Tibial nerve (tissue), 4 donors: ENCODE results near the gene FAM120B. TPM values are rescaled to one million over a fixed set of nuclear protein-coding genes. Genes with fewer than 3 reads are reported as not detected.

Source experiments
- DNase-seq, 2 donors: peaks; one replicate each; pipeline ENCODE4 v3.0.0-alpha.2; 2019; ENCODE audit warnings: low spot score in 2 of 2
- H3K27ac ChIP-seq, 4 donors: fragments of 200-600 bp; sonication (generic) in 3 of 4; one replicate each; pipeline ENCODE4 v1.5.1; 2017 to 2019; ENCODE audit warnings: mild to moderate bottlenecking in 1 of 4
- H3K27me3 ChIP-seq, 2 donors: fragments of 200-600 bp; sonication (generic) in 1 of 2; one replicate each; pipeline versions ENCODE4 v1.5.1 to v1.6.0; 2017 to 2019
- H3K36me3 ChIP-seq, 3 donors: fragments of 200-600 bp; sonication (generic); one replicate each; pipeline ENCODE4 v1.5.1; 2018 to 2019
- H3K4me1 ChIP-seq, 4 donors: fragments of 200-600 bp; sonication (generic) in 3 of 4; one replicate each; pipeline ENCODE4 v1.5.1; 2017 to 2019
- H3K4me3 ChIP-seq, 4 donors: fragments of 200-600 bp; sonication (generic) in 3 of 4; one replicate each; pipeline ENCODE4 v1.5.1; 2017 to 2019; ENCODE audit warnings: mild to moderate bottlenecking in 1 of 4, moderate library complexity in 1 of 4
- H3K9me3 ChIP-seq, 4 donors: fragments of 200-600 bp; sonication (generic) in 3 of 4; one replicate each; pipeline ENCODE4 v1.5.1; 2017 to 2019
- CTCF ChIP-seq, 5 experiments: fragments of 200-600 bp in 3 of 5; fragments of 450-650 bp in 2 of 5; sonication (generic) in 3 of 5; IDR thresholded peaks; one replicate each; pipeline ENCODE4 v1.5.1; 2016 to 2019; ENCODE audit warnings: antibody characterized with exemption in 5 of 5, mild to moderate bottlenecking in 3 of 5, moderate library complexity in 2 of 5
- EP300 ChIP-seq, 2 donors: sonication (generic); formaldehyde crosslinking; IDR thresholded peaks; one replicate each; pipeline ENCODE4 v1.6.1; 2017; ENCODE audit warnings: antibody characterized with exemption in 2 of 2, mild to moderate bottlenecking in 1 of 2
- POLR2A ChIP-seq, 2 donors: fragments of 450-650 bp; IDR thresholded peaks; one replicate each; pipeline ENCODE4 v1.6.1; 2017; ENCODE audit warnings: antibody characterized with exemption in 2 of 2, mild to moderate bottlenecking in 2 of 2, moderate library complexity in 2 of 2
- WGBS, 2 donors: methylation state at CpG; one replicate each; pipeline ENCODE4 v1.1.5; 2018; 5-methylcytosine and 5-hydroxymethylcytosine counted together
- total RNA-seq, 4 donors: library from RNA; depleted of rRNA; stranded (reverse); fragments of >200 nt; gene quantifications; one replicate each; pipeline ENCODE4 v1.1.0, GENCODE V29; 2016

The FAM120B gene
- total RNA-seq, 4 donors from 2014 or later, result 26.0 to 35.4 (median 32.1) TPM

- Histone ChIP-seq H3K9me3 (no peaks in the 10 kb centered on the region), H3K4me3 (no peak overlapping the region), H3K27me3 (no peaks in the 10 kb centered on the region), H3K27ac (peak overlapping the region in 1 of 4 donors; percentile 37), H3K4me1 (peaks cover 0 to 18% (median 4%) of the 10 kb centered on the region in 4 donors), H3K36me3 (peaks cover 0 to 72% (median 0%) of the 10 kb centered on the region in 3 donors)
- TF ChIP-seq EP300 (IDR thresholded peaks at IDR 0.05), result no peak
- TF ChIP-seq CTCF (IDR thresholded peaks at IDR 0.05), result no peak
- TF ChIP-seq POLR2A (IDR thresholded peaks at IDR 0.05), result no peak
- 62 to 66% methylated on average over 5 of the region's 5 CpGs for WGBS, 2 donors
- DNase-seq, result no peak
Observed at GRCh38 chr6:170360476-170360875, 53.9 kb downstream of the FAM120B start.

GRCh38 chr6:170361335-170361734 is 54.8 kb downstream of the FAM120B start:
- no peak for DNase-seq
- 96 to 97% methylated on average over 3 of the region's 3 CpGs for WGBS, 2 donors
- H3K4me1 ChIP-seq, result peaks cover 0 to 27% (median 13%) of the 10 kb centered on the region in 4 donors
- no peak for TF ChIP-seq EP300 (IDR thresholded peaks at IDR 0.05)
- no peaks in the 10 kb centered on the region for H3K9me3 ChIP-seq
- H3K27me3 ChIP-seq, result no peaks in the 10 kb centered on the region
- no peak overlapping the region for H3K4me3 ChIP-seq
- H3K36me3 ChIP-seq, result peaks cover 0 to 72% (median 0%) of the 10 kb centered on the region in 3 donors
- H3K27ac ChIP-seq, result no peak overlapping the region

GRCh38 chr6:170362121-170362520 is 55.6 kb downstream of the FAM120B start:
- Histone ChIP-seq H3K27me3 (no peaks in the 10 kb centered on the region), H3K9me3 (no peaks in the 10 kb centered on the region), H3K36me3 (peaks cover 0 to 64% (median 0%) of the 10 kb centered on the region in 3 donors), H3K4me3 (no peak overlapping the region), H3K4me1 (peaks cover 0 to 34% (median 15%) of the 10 kb centered on the region in 4 donors), H3K27ac (no peak overlapping the region)
- TF ChIP-seq POLR2A (IDR thresholded peaks at IDR 0.05) (no peak), CTCF (IDR thresholded peaks at IDR 0.05) (no peak), EP300 (IDR thresholded peaks at IDR 0.05) (no peak)
- no peak for DNase-seq
- WGBS, 2 donors, result 97 to 100% methylated on average over 1 of the region's 1 CpG

GRCh38 chr6:170363255-170363654 is 56.7 kb downstream of the FAM120B start:
- H3K4me3 ChIP-seq, result no peak overlapping the region
- WGBS, 2 donors, result 94 to 95% methylated on average over 5 of the region's 5 CpGs
- no peak overlapping the region for H3K27ac ChIP-seq
- no peak for DNase-seq
- no peaks in the 10 kb centered on the region for H3K27me3 ChIP-seq
- peaks cover 0 to 53% (median 0%) of the 10 kb centered on the region in 3 donors for H3K36me3 ChIP-seq
- H3K4me1 ChIP-seq, result peaks cover 0 to 46% (median 15%) of the 10 kb centered on the region in 4 donors
- H3K9me3 ChIP-seq, result no peaks in the 10 kb centered on the region
- no peak for TF ChIP-seq EP300 (IDR thresholded peaks at IDR 0.05)
- TF ChIP-seq POLR2A (IDR thresholded peaks at IDR 0.05), result no peak
- no peak for TF ChIP-seq CTCF (IDR thresholded peaks at IDR 0.05)

- TF ChIP-seq CTCF (IDR thresholded peaks at IDR 0.05), result no peak
- TF ChIP-seq EP300 (IDR thresholded peaks at IDR 0.05), result no peak
- TF ChIP-seq POLR2A (IDR thresholded peaks at IDR 0.05), result no peak
- peaks cover 0 to 47% (median 0%) of the 10 kb centered on the region in 3 donors for H3K36me3 ChIP-seq
- H3K27ac ChIP-seq, result peak overlapping the region in 2 of 4 donors; percentile 78 to 81
- H3K4me3 ChIP-seq, result no peak overlapping the region
- H3K4me1 ChIP-seq, result peaks cover 0 to 50% (median 15%) of the 10 kb centered on the region in 4 donors
- DNase-seq, result no peak
- H3K9me3 ChIP-seq, result no peaks in the 10 kb centered on the region
- WGBS, 2 donors, result 92 to 95% methylated on average over 4 of the region's 4 CpGs
- no peaks in the 10 kb centered on the region for H3K27me3 ChIP-seq
Observed at GRCh38 chr6:170365121-170365520, 58.6 kb downstream of the FAM120B start.
